C1 segment of cervical spinal cord (tissue), 14 donors: Measurements from ENCODE around the gene SMG5.

Experiments
- DNase-seq, 14 donors: peaks; one replicate each; lab custom pipeline; 2025; lab: John Stamatoyannopoulos, UW

SMG5 gene

GRCh38 chr1:156281693-156282478, 739 bp downstream of the SMG5 start:
- peak in 2 of 14 donors; percentile 61 for DNase-seq

- no peak for DNase-seq
These were observed 1.3 kb downstream of the SMG5 start for GRCh38 chr1:156281281-156281680.

GRCh38 chr1:156279837-156280236, 2.8 kb downstream of the SMG5 start:
- DNase-seq, result no peak

DNA sequence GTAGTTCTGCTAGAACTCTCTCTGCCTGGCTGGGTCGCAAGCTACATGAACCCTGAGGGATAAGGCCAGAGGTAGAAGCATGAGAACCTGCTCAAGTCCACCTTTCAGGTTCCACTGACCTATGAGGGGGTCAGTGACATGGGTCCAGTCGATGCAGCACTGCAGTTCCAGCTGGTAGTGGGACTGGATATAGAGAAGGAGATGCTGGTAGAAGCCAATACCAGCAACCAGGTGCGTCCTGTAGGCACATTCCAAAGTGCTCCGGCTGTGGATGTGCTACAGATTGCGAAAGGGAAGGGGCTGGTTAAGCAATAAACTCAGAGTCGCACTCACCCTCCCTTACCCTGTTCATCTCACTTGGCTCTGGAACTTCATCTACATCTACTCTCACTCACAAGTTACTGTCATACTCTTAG, 5.7 kb downstream of the SMG5 start:
- no peak for DNase-seq

DNA sequence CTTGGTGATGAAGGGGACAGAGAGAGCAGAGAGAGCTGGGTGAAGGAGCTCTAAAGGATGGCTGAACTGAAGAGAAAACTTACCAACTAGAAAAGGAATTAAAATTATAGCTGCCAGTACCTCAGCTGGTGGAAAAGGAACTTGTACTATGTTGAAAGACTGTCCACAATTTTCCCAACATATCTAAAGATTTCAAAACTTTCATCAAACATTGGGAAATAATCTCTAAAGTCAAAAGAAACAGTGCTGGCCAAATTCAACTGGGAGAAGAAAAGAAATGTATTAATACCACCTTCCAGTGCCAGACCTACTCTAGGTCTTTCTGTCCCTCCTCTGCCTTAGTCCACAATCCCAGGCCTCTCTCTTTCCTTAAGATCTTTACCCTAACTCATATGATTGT, 6.1 kb downstream of the SMG5 start:
- DNase-seq, result no peak

DNA sequence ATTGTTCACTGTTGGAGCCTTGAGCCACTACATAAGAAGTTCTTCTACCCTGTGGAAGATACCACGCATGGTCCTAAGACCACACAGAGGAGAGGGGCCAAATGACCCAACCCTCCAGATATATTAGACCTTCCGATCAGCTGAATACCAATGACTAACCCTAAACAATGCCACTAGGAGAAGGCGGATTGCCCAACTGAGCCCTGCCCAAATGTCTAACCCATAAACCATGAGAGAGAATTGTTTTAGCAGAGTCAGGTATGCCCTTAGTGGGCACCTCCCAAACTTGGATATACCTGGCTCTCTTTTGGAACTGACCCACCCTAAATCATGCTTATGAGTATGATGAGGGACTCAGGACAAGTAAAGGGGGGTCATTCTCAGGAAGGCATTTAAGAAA, 12.3 kb downstream of the SMG5 start:
- no peak for DNase-seq

- DNase-seq, result no peak
These were observed 14.3 kb downstream of the SMG5 start for GRCh38 chr1:156268336-156268735.

GRCh38 chr1:156266051-156266450, 16.6 kb downstream of the SMG5 start:
- DNase-seq, result no peak

GRCh38 chr1:156263288-156263655, 19.4 kb downstream of the SMG5 start:
- DNase-seq, result no peak

- no peak for DNase-seq
These were observed 20.0 kb downstream of the SMG5 start for GRCh38 chr1:156262461-156263287.

DNA sequence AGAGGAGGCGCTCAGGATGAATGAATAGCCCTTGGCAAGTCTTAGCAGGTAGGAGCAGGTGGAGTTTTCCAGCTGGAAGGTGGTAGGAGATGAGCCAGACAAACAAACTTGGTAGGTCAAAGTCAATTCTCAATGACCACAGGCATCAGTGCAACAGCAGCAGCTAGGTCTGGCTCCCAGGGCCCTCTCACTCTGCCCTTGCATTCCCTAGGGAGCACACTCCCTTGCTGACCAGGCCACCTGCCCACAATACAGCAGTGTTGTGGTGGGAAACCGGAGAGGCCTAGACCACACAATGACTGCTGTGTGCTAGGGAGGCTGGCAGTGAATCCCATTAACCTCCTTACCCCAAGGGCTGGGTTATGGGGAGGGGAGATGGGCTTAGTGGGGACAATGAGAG, 21.7 kb downstream of the SMG5 start:
- DNase-seq, result peak in 8 of 14 donors; percentile 12 to 69 (median 38)

DNA sequence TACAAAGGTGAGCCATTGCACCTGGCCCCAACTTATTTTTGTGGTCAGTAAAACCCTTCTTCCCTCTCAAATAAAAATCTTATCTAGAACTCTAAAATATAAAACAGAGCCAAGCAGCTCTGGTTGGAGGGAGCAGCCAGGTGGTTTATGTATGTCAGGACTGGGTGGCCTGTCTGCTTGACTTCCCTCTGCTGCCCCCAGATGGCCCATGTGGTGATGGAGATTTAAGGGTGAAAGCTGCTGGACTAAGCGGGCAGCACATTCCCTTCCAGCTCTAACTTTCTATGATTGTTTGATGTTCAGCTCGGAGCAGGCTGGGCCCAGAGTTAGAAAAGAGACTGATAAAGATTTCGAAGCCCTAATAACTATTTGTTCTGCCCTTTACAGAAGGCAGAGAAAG, 22.8 kb downstream of the SMG5 start:
- DNase-seq, result peak in 6 of 14 donors; percentile 19 to 48 (median 26)

GRCh38 chr1:156258859-156259258, 23.8 kb downstream of the SMG5 start:
- no peak for DNase-seq

- peak in 2 of 14 donors; percentile 18 to 19 for DNase-seq
These were observed 24.9 kb downstream of the SMG5 start for GRCh38 chr1:156257711-156258110.

DNA sequence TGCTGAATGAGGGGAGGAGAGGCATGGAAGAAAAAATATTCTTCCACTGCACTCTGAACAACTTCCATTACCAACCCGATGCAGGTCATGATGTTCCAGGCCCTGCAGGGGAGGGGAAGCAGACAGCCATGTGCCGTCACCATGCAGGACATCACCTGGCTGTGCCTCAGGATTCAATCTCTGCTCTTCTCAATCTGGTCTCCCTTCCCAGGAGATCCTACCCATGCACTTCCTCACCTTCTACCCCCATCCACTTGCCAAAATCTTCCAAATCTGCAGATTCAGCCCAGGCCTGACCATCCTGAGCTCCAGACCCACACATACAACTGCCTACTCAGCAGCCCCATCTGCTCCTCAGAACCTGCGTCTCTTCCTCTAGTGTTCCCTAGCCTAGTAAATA, 29.0 kb downstream of the SMG5 start:
- DNase-seq, result peak in 1 of 14 donors; percentile 30

- DNase-seq, result peak in 5 of 14 donors; percentile 18 to 45 (median 27)
These were observed 31.1 kb downstream of the SMG5 start for GRCh38 chr1:156251527-156251926.

GRCh38 chr1:156249593-156249992, 33.0 kb downstream of the SMG5 start:
- no peak for DNase-seq

DNA sequence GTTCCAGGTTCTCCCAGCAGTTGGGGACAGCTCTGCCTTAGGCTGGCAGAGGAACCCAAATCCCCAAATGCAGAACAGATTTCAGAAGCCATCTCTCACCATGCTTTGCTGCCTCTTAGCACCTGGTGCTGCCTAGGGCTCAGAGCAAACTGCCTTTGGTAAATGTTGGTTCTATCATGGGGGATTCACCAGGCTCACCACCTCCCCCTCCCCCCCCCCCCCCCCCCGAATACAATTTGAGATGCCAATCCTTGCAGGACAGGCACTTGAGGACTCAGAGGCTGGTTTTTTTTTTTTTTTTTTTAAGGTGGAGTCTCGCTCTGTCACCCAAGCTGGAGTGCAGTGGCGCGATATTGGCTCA, 34.3 kb downstream of the SMG5 start:
- no peak for DNase-seq

GRCh38 chr1:156247460-156248322, 34.9 kb downstream of the SMG5 start, which contains the start of gene PAQR6:
TSS of gene PAQR6 (minus strand) at chr1:156248056. CDS start at chr1:156246731, 1,325 bp downstream.
- DNase-seq, result peak in 13 of 14 donors; percentile 54 to 96 (median 84)

GRCh38 chr1:156246781-156247459, 35.7 kb downstream of the SMG5 start:
- DNase-seq, result peak in 5 of 14 donors; percentile 37 to 61 (median 55)

DNA sequence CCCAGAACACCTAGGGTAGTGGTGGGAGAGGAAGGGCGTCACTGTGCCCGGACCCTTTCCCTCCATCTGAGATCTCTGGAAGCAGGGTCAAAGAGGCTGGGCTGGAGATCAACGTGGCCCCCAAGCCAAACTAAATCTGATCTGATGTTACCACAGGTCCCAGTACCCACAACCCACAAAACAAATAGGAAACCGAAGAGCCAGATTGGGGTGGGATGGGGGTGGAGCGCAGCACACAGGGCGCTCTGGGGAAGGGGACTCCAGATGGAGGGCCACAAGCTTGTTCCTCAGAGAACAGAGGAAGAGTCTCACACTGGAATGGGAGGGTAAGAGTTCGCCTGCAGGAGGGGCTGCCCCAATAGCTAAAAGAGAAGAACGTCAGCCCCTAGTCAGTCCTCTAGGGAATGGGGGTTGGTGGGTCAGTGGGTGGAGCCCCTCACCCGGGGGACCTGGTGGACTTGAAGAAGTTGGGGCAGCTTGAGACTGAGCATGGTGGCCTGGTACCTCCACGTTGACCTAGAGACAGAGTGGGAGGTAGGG, 36.3 kb downstream of the SMG5 start:
- DNase-seq, result no peak
